GM18909 (cell line): ENCODE results near the gene RPS6KA1.

Experiments used
- ATAC-seq: cut with Tn5 transposase; IDR thresholded peaks from one replicate; pipeline ENCODE4 v1.9.1; 2021; ENCODE audit warnings: mild to moderate bottlenecking; ENCODE audit not compliant: unreplicated experiment, poor library complexity

The RPS6KA1 gene

DNA sequence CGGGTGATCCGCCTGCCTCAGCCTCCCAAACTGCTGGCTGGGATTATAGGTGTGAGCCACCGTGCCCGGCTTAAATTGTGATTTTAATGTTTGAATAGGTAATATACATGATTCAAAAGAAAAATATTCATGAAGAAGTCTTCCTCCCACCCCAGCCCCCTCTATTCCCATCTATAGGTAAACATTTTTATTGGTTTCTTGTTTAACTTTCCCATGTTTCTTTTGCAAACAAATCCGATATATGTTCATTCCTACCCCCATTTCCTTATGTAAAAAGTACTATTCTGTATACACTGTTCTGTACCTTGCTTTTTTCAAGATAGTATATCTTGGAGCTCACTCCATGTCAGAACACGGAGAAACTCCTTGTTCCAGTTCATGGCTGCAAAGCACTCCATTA is 23.2 kb downstream of the RPS6KA1 start:
- ATAC-seq: no peak

DNA sequence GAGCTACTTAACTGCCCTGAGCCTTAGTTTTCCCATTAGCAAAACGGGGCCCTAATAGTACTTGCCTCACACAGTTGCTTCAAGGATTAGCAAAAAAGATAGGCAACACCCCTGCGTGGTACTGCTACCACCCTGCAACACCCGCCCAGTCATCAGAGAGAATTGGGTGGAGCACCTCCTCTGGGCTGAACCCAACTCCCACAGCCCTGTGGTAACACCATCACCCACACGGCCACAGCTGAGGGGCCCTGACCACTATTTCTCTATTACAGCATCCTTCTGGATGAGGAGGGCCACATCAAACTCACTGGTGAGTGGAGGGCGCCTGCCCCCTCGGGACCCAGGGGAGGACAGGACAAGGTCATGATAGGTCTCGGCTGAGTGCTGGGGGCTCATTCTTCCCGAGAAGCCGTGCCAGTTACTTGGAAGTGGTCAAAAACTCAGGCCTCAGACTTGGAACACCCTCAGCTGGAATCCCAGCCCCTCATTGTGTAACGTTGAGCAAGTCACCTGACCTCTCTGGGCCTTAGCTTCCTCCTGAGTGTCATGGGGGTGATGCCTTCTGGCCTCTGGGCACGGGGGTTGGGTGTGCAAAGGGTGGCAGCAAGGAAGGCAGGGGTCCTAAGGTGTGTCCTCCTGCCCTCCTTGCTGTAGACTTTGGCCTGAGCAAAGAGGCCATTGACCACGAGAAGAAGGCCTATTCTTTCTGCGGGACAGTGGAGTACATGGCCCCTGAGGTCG is 24.6 kb downstream of the RPS6KA1 start:
- ATAC-seq: no peak

DNA sequence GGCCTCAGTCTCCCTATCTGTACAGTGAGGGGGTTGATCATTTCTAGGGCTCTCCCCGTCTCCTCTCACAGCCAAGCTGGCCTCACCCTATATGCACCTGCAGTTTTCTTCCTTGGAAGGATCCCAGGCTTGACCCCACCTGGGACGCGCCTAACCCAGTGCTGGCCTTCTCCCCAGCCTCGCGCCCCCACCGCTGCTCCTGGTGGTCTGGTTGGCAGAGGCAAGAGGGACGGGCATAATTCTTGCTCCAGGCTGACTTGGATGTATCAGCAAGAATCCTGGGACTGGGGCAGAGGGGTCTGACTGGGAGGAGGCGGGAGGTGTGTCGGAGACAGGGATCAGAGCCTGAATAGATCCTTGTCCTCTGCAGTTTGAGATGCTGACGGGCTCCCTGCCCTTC is 25.2 kb downstream of the RPS6KA1 start:
- no peak for ATAC-seq

DNA sequence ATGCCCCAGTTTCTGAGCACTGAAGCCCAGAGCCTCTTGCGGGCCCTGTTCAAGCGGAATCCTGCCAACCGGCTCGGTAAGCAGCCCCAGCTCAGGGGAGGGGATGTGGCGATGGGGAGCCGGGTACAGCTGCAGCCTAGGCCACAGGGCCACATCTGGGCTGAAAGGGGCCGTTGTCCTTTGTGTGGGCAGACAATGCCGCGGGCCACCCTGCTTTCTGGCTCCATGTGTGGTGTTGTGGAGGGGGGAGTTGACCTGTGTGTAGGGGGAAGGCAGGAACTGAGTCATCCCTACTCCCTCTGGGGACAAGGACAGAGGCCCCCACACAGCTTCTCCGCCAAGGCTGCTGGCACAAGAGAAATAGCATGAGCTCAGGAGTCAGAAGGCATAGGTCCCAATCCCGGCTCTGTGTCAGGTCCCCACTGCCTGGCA is 26.0 kb downstream of the RPS6KA1 start:
- no peak for ATAC-seq

DNA sequence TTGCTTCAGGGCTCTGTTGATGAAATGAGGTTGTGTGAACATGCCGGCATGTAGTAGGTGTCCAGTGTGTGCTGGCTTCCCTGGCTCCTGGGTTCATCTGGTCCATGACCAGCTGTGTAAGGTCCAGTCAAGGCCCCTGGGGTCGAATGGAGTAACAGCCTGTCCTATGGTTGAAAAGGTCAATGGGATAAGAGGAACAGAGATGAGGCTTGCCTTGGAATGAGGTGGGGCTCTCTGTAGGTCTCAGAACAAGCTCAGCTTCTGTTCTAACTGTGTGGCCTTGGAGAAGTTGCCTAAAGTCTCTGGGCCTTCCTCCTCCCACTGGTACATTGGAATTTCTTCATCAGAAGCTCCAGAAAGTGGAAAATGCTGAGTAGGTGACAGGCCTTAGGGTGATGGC is 26.6 kb downstream of the RPS6KA1 start:
- ATAC-seq: no peak

- no peak for ATAC-seq
These were observed 27.4 kb downstream of the RPS6KA1 start for GRCh38 chr1:26557008-26557407.

DNA sequence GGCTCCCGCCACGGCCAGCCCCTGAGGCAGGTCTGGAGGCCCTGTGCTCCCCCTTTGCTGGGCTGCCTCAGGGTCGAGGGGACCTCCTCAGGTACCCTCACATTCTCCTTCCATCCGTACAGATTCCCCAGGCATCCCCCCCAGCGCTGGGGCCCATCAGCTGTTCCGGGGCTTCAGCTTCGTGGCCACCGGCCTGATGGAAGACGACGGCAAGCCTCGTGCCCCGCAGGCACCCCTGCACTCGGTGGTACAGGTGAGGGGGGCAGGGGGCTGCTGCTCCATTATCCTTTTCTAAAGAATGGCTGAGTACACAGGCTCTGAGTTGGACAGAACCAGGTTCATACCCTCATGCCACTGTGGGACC is 29.1 kb downstream of the RPS6KA1 start:
- no peak for ATAC-seq

DNA sequence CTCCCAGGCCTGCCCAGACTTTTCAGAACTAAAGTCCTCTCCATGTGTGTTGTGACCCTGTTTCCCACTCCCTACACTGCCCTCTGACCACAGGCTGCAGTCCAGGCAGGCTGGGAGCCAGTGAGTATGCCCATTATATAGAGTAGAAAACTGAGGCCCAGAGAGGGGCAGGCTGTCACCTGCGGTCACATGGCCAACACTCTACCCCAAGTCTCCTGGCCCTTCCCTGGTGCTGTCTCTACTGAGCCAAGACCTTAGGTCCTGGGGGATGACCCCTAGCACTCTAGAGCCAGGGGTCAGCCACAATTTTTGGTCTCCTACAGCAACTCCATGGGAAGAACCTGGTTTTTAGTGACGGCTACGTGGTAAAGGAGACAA is 30.8 kb downstream of the RPS6KA1 start:
- no peak for ATAC-seq

DNA sequence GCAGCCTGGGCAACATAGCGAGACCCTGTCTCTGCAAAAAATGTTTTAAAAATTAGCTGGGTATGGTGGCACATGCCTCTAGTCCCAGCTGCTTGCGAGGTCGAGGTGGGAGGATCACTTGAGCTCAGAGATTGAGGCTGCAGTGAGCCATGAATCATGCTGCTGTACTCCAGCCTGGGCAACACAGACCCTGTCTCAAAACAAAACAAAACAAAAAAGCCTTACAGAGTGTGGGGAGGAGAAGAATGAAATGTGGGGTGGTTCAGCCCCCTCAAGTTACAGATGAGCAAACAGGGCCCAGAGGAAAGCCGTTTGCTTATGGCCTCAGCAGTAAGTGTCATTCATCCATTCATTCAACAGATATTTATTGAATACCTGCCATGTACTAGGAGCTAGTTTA is 40.7 kb downstream of the RPS6KA1 start:
- ATAC-seq: no peak

DNA sequence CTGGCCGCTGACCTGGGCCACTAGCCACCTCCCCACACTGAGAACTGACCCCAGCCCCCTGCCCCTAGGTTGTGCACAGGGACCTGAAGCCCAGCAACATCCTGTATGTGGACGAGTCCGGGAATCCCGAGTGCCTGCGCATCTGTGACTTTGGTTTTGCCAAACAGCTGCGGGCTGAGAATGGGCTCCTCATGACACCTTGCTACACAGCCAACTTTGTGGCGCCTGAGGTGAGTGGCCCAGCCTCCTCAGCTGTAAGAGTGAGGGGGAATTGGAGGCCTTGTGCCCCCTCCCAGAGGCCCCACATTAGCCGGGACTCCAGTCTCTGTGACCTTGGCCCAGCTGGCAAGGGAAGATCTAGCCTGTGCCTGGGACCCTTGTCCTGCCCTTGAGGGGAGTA is 41.8 kb downstream of the RPS6KA1 start:
- no peak for ATAC-seq

- no peak for ATAC-seq
These were observed 44.5 kb downstream of the RPS6KA1 start for GRCh38 chr1:26574018-26574417.

- no peak for ATAC-seq
These were observed 45.2 kb downstream of the RPS6KA1 start for GRCh38 chr1:26574719-26575251.

DNA sequence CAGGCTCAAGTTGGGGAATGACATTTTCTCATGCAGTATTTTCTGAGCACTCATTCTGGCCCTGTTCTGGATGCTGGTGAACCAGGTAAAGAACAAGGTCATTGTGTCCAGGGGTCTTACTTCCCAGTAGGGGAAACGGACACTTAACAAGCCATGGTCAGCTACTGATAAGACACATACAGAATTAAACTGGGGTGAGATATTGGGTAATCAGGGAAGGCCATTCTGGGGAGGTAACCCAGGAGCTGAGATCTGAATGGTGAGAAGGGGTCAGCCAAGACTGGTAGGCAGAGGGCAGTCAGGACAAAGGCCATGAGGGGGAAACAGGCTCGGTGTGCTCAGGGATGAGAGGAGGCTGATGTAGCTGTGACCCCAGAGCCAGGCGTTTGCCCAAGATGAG is 45.8 kb downstream of the RPS6KA1 start:
- ATAC-seq: no peak

DNA sequence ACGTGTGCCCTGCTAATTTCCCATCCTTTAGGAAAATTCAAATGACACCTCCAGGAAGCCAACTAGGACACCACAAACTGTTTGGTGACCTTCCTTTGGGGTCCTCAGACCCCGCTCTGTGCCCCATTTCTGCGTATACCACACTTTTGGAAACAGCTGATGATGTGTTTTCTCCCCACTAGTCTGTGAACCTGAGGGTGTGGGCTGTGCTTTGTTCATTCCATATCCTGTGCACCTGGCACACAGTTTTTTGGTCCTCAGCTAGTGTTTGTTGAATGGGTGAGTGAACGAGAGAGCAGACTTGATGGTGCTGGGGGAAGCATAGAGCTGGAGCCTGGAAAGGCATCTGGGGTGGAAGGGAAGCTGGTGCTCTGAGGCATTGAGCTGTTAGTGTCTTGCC is 48.6 kb downstream of the RPS6KA1 start:
- no peak for ATAC-seq

DNA sequence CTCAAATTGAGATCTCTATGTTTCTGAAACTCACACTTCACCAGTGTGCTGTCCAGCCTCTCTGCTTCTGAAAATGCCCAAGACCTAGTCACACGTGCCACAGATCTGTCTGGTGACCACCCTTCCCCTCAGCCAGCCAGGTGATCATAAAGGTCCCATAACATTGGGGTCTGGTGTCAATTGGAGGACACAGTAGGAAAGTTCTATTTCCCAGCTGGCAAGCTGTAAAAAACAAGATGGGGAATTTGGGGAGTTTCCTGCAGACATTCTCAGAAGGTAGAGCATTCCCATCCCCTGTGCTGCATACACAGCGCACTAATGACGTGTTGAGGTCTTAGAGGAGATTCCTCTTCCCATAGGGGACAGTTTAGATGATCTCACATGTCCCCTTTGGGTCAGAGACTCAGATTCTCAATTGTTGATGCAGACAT is 50.1 kb downstream of the RPS6KA1 start:
- ATAC-seq: no peak

DNA sequence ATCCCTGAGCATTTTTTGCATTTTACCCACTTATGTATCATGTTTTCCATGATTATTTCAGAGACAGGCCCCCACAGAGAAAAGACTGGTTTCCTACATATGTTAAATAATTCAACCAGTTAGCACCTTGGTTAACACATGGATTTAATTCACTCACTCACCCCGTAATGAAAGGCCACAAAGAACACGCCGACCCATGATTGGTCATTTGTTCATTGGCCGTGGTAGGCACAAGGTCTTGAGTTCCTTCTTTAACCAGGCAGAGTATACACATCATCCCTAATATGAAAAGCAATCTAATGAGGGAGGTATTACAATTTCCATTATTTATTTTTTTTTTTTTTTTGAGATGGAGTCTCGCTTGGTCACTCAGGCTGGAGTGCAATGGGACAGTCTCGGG is 50.6 kb downstream of the RPS6KA1 start:
- no peak for ATAC-seq

DNA sequence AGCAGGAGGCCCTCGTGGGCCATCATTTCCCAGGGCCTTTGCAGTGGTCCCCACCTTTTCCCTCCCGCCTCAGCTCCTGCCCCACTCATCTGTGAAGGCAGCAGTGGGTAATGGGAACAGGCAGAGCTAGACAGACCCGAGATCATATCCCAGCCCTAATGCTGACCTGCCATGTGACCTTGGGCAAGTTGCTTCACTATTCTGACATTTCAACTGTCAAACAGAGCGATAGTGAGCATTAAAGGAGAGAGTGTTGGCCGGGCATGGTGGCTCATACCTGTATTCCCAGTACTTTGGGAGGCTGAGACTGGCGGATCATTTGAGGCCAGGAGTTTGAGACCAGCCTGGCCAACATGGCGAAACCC is 51.7 kb downstream of the RPS6KA1 start:
- no peak for ATAC-seq

DNA sequence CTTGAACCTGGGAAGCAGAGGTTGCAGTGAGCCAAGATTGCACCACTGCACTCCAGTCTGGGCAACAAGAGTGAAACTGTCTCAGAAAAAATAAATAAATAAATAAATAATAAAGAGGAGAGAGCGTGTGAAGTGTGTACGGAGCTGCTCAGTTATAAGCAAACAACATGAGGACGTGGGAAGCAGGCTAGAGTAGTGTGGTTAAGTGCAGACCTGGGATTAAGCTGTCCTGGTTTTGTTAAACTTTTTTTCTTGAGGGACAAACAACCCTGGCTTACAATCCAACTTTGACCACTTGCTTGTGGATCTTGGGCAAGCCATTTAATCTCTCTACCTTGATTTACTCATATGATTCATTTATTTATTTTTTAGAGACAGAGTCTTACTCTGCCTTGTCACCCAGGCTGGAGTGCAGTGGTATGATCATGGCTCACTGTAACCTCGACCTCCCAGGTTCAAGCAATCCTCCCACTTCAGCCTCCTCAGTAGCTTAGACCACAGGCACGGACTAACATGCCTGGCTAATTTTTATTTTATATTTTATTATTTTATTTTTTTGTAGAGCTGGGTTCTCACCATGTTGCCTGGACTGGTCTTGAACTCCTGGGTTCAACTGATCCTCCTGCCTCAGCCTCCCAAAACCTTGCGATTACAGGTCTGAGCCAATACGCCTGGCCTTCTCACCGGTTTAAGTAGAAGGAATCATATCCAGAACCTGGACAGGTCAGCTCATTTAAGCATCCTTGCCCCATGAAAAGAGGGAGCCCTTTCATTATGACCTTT is 52.7 kb downstream of the RPS6KA1 start:
- ATAC-seq: no peak

GRCh38 chr1:26582836-26583460 is 53.4 kb downstream of the RPS6KA1 start:
- ATAC-seq: no peak

GRCh38 chr1:26583646-26584485 is 54.3 kb downstream of the RPS6KA1 start:
- no peak for ATAC-seq
